GM12872 (cell line): ENCODE measurements around the gene PCDHGB5.

Source experiments
- CTCF ChIP-seq: IDR thresholded peaks from 3 replicates; pipeline ENCODE4 v1.5.1; 2011; ENCODE audit warnings: low read depth, mild to moderate bottlenecking, low read length, moderate library complexity; ENCODE audit not compliant: insufficient read depth

PCDHGB5 gene

GRCh38 chr5:141422742-141423291 is 25.1 kb downstream of the PCDHGB5 start:
- TF ChIP-seq CTCF = no peak

- TF ChIP-seq CTCF = no peak
These were observed 30.2 kb downstream of the PCDHGB5 start for GRCh38 chr5:141427783-141428426.

- peak; percentile 75 for TF ChIP-seq CTCF
These were observed 32.8 kb downstream of the PCDHGB5 start, which contains the start of gene PCDHGA12 for GRCh38 chr5:141430332-141431113. TSS of gene PCDHGA12 (plus strand) at chr5:141430507. CDS start at chr5:141430760, 253 bp downstream.

GRCh38 chr5:141431286-141431685 is 33.5 kb downstream of the PCDHGB5 start:
- no peak for TF ChIP-seq CTCF

- TF ChIP-seq CTCF = no peak
These were observed 36.3 kb downstream of the PCDHGB5 start for GRCh38 chr5:141434006-141434405.

GRCh38 chr5:141437221-141437620 is 39.5 kb downstream of the PCDHGB5 start:
- TF ChIP-seq CTCF = no peak

- TF ChIP-seq CTCF = no peak
These were observed 41.8 kb downstream of the PCDHGB5 start for GRCh38 chr5:141439411-141440141.
